Activated T-helper 17 cell treated with anti-CD3 and anti-CD28 coated beads, Interleukin-2, amount 50 U/mL, for 72 hours (primary cell): ENCODE data around the gene HSPA12A. TPM values are rescaled to one million over a fixed set of nuclear protein-coding genes. Genes with fewer than 3 reads are reported as not detected.

Experiments
- ATAC-seq: fragments of 150-1000 bp; cut with Tn5 transposase; replicated peaks from 2 replicates; pipeline ENCODE4 v1.10.0; 2021; ENCODE audit warnings: mild to moderate bottlenecking, moderate library complexity
- H3K27ac Mint-ChIP-seq: one replicate; pipeline ENCODE4 v1.8.0; 2022; ENCODE audit warnings: mixed read lengths
- H3K27me3 Mint-ChIP-seq: one replicate; pipeline ENCODE4 v1.8.0; 2022; ENCODE audit warnings: mixed read lengths
- H3K36me3 Mint-ChIP-seq: one replicate; pipeline ENCODE4 v1.8.0; 2022; ENCODE audit warnings: low read depth, mild to moderate bottlenecking, mixed read lengths
- H3K4me1 Mint-ChIP-seq: one replicate; pipeline ENCODE4 v1.8.0; 2022; ENCODE audit warnings: mixed read lengths
- H3K4me3 Mint-ChIP-seq: one replicate; pipeline ENCODE4 v1.8.0; 2022; ENCODE audit warnings: mild to moderate bottlenecking, mixed read lengths
- H3K9me3 Mint-ChIP-seq: one replicate; pipeline ENCODE4 v1.8.0; 2022; ENCODE audit warnings: mixed read lengths
- total RNA-seq, 2 donors: library from RNA; stranded (reverse); gene quantifications; one replicate each; pipeline ENCODE4 v1.2.3, GENCODE V29; 2022

HSPA12A gene
- total RNA-seq, 2 donors from 2014 or later = 0.22 to 1.1 TPM

DNA sequence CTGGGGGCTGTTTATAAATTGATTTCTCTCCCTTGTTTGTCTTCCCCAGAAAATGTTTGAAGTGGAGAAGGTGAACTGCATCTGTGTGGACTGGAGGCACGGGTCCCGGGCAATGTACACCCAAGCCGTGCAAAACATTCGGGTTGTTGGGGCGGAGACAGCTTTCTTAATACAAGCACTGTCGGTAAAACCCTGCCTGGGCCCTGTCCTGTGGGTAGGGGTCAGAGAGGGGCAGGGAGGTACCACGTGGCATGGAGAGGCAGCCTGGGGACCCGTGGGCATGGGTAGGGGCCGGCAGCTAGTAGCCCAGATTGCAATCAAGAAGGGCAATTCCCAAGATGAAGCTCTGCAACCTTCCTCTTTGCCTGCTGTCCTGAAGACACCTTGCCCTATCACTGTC, 115.6 kb downstream of the HSPA12A start:
- H3K27me3 Mint-ChIP-seq = peaks cover 40% of the 10 kb centered on the region
- H3K27ac Mint-ChIP-seq = no peak overlapping the region
- ATAC-seq = no peak
- H3K9me3 Mint-ChIP-seq = no peaks in the 10 kb centered on the region
- H3K4me1 Mint-ChIP-seq = no peaks in the 10 kb centered on the region
- no peaks in the 10 kb centered on the region for H3K36me3 Mint-ChIP-seq
- H3K4me3 Mint-ChIP-seq = no peak overlapping the region

DNA sequence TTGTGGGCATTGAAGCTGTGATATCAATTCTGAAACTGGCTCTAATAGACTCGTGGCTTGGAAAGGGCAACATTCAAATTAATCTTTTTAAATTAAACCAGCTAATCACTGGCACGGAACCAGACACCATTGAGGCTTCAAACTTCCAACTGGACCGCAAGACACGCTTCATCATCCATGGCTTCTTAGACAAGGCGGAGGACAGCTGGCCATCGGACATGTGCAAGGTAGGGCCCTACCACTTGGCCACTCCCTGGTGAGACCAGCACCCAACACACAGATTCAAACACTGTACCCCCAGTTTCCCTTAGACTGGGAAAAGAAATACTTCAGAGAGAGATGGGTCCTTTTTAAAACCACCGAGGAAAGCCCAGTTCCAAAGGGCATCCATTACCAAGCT, 116.5 kb downstream of the HSPA12A start:
- Mint-ChIP-seq H3K36me3 (no peaks in the 10 kb centered on the region), H3K4me3 (no peak overlapping the region), H3K9me3 (no peaks in the 10 kb centered on the region), H3K27me3 (peaks cover 42% of the 10 kb centered on the region), H3K4me1 (no peaks in the 10 kb centered on the region), H3K27ac (no peak overlapping the region)
- no peak for ATAC-seq

DNA sequence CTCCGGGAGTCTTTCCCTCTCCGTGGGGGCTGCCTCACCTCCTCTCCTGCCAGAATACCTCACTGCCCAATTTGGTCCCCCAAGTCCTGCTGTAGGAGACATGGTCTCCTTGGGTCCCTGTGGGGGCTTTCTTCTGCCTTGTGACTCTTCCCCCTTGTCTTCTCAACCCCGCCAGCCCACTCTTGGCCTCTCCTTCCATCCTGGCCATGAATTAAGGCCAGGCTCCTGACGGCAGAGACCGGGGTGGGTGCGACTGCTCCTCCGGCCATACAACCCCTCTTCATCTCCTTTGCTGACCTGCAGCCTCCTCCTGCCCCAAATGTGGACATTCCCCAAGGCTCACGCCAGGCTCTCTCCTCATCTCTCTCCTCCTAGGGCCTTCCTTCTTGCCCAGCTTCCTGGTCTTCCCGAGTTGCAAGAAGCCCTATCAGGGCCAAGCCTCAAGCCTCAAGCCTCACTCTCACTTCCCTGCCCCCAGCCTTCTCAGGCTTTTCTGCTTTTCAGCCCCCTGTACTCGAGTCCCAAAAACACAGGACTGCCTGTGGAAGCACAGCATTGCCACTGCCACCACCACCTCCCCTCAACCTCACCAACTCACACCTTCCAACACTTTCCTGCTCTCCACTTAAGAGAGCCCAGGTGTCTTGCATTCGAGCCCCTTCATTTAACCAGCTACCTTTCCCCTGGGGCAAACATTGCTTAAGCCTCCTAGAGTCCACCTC, 120.3 kb downstream of the HSPA12A start:
- ATAC-seq = no peak
- no peaks in the 10 kb centered on the region for H3K4me1 Mint-ChIP-seq
- H3K27me3 Mint-ChIP-seq = peaks cover 36% of the 10 kb centered on the region
- H3K27ac Mint-ChIP-seq = no peak overlapping the region
- no peaks in the 10 kb centered on the region for H3K36me3 Mint-ChIP-seq
- no peak overlapping the region for H3K4me3 Mint-ChIP-seq
- no peaks in the 10 kb centered on the region for H3K9me3 Mint-ChIP-seq

DNA sequence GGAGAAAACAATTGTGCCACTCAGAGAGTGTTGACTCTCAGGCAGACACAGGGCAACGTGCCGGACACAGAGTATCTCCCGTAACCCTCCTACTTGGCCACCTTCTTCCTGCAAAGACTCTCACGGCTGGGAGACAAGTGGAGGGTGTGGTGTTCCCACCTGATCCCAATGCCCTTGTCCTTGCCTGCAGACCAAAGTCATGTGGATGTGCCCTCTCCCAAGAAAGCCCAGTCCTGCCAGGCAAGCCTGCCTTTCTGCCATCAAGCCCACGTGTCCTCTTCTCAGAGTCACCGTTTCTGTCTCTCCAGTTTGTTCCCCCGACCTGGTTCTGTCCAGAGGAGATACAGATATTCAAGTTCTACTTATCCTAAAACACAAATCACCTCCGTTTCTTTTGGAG, 120.9 kb downstream of the HSPA12A start:
- Mint-ChIP-seq H3K36me3 (no peaks in the 10 kb centered on the region), H3K9me3 (no peaks in the 10 kb centered on the region), H3K27me3 (peaks cover 33% of the 10 kb centered on the region), H3K4me3 (no peak overlapping the region), H3K27ac (no peak overlapping the region), H3K4me1 (no peaks in the 10 kb centered on the region)
- no peak for ATAC-seq

Other genes with a start within 250 kb of the HSPA12A start
- not detected for gene PNLIP, start 196.6 kb downstream of the HSPA12A start, total RNA-seq
- not detected for gene PNLIPRP1, start 151.6 kb downstream of the HSPA12A start, total RNA-seq
- gene PNLIPRP2, start 121.6 kb downstream of the HSPA12A start, total RNA-seq = not detected
- not detected for gene ENO4, start 106.9 kb upstream of the HSPA12A start, total RNA-seq